GM12875 (cell line): ENCODE measurements around the gene HESX1.
A peak's percentile ranks its signal among the peaks of the same experiment; 100 is the strongest.

Experiments used
- H3K4me3 ChIP-seq: one replicate; pipeline ENCODE4 v1.5.1; 2011; ENCODE audit warnings: low read depth, low read length, control low read depth
- CTCF ChIP-seq: IDR thresholded peaks from 2 replicates; pipeline ENCODE4 v1.5.1; 2011; ENCODE audit warnings: low read depth, mild to moderate bottlenecking, control low read depth, inconsistent platforms, low read length, moderate library complexity, borderline replicate concordance; ENCODE audit not compliant: insufficient read depth

Gene HESX1

DNA sequence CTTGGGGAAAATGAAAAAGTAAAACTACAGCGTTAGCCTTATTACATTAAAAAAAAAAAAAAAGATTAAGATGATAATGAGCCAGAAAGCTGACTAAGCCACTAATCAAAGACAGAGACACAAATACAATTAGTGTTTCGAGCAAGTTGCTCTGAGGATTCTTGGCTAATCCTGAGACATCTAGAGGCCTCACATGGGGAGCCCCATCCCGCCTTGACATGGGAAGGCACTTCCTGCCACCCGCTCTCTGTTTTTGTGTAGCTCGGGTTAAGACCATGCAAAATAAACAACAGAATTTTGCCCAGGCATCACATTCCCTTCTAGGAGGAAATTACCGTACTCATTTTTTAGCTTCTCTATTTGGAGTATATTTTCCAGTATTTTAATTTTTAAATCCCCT is 15.3 kb downstream of the HESX1 start:
- no peak overlapping the region for H3K4me3 ChIP-seq
- no peak for TF ChIP-seq CTCF

DNA sequence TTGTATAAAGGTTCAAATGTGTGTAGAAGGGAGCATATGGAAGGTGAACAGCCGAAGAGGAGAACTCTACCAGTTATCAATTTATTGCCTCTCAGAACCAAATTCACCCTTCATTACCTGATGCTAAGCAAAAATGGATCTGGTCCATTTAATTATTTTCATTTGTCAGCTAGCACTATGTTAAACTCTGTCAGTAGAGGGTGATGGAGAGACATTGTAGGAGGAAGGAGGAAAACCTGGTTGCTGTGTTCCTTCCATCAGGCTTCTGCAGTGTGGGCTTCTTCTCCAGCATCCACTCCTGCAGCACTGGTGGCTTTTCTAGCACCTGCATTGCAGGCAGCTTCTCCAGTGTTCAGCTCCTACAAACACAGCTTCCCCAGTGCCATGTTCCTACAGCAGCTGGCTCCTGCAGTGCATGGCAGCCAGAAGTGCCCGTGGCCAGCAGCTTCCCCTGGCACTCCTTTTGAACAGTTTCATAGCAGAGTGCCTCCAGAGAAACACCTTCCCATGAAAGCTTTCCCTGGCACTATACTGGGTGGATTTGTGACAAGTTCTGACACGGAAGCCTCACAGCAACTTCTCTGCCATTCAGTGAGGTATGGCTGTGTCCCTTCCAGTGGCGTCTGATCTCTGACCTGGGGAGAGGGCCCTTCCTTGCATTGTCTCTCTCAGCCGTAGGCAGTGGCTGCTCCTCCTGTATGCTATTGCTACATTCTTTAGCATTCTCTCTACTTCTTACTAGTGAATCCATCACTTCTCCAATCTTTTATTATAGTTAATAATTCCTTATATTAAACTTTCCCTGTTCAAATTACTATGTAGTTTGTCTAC is 20.0 kb downstream of the HESX1 start:
- peak; percentile 45; the same call in 1 of the 2 replicates for TF ChIP-seq CTCF
- H3K4me3 ChIP-seq, result no peak overlapping the region

GRCh38 chr3:57176045-57176444 is 23.7 kb downstream of the HESX1 start:
- no peak for TF ChIP-seq CTCF
- no peak overlapping the region for H3K4me3 ChIP-seq

DNA sequence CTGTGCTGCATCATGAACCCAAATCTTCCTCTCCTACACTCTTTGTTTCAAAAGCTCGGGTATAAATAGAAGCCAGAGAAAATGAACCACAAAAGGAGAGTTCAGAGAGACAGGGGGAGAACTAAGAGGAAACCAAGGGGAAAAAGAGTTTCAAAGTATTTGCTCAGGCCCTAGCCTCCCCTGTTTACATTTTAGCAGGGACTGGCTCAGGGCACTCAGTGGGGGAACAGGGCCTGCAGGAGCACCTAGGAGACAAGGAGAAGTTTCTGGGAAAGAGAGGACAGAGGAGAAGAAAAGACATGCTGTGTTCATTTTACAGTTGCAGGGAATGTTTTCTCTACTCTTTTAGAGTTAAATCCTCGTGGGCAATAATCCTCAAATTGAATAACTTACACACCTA is 26.1 kb downstream of the HESX1 start:
- H3K4me3 ChIP-seq, result no peak overlapping the region
- no peak for TF ChIP-seq CTCF

DNA sequence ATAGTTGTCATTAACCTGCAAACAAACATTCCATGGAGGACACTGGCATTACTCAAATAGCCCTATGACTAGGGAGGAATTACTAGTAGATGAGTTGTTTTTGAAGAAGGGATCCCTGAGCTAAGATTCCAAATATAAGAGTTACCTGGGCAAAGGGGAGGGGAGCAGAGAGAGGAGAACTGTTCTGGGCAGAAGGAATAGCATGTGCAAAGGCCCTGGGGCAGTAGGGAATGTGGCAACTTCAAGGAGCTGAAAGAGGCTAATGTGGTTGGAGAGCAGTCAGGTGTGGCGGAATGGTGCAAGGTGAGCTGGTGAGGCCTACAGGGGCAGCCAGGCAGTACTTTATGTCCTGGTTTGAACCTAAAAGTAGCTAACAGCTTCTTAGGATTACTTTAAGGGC is 28.8 kb downstream of the HESX1 start:
- no peak overlapping the region for H3K4me3 ChIP-seq
- TF ChIP-seq CTCF, result no peak

- peak; percentile 80 for TF ChIP-seq CTCF
These were observed 29.7 kb downstream of the HESX1 start for GRCh38 chr3:57169872-57170623.

More at GRCh38 chr3:57169872-57170623, 29.7 kb downstream of the HESX1 start:
- peak overlapping the region; percentile 46 for H3K4me3 ChIP-seq
